B cell (primary cell): ENCODE measurements around the gene LZTFL1. TPM values are rescaled to one million over a fixed set of nuclear protein-coding genes. Genes with fewer than 3 reads are reported as not detected.
A peak's percentile ranks its signal among the peaks of the same experiment; 100 is the strongest.
"Not testable (repeated sequence)": the region's sequence is repeated elsewhere in the genome, so short reads cannot be mapped to it uniquely, and the experiment has no call there.

Experiments used
- ATAC-seq: fragments of 200-7000 bp; cut with Tn5 transposase; one replicate; pipeline ENCODE4 v1.10.0; 2021; ENCODE audit warnings: low read depth, mild to moderate bottlenecking, moderate number of reproducible peaks, moderate library complexity
- CTCF ChIA-PET: fragments of 350-600 bp; sonication (Branson Sonifier 250); formaldehyde crosslinking; loops from one replicate; lab custom pipeline; 2021; ENCODE audit warnings: antibody characterized with exemption, inconsistent platforms; lab: Charles Lee
- POLR2A ChIA-PET: fragments of 350-600 bp; sonication (Branson Sonifier 250); formaldehyde crosslinking; loops from one replicate; lab custom pipeline; 2021; ENCODE audit warnings: antibody characterized with exemption; lab: Charles Lee
- DNase-seq: peaks from one replicate; pipeline ENCODE4 v3.0.0; 2013
- H2AFZ ChIP-seq: 2 replicates; pipeline ENCODE4 v1.6.1; 2012; ENCODE audit warnings: mild to moderate bottlenecking, low read depth, low read length; ENCODE audit not compliant: insufficient read depth, poor library complexity, severe bottlenecking
- H3K27ac ChIP-seq, 2 donors: 1 replicate in 1 of 2; 2 replicates in 1 of 2; pipeline ENCODE4 v1.5.1; 2012 to 2013; ENCODE audit warnings: low read length in 2 of 2, mild to moderate bottlenecking in 2 of 2, moderate library complexity in 1 of 2
- H3K27me3 ChIP-seq, 4 experiments: fragments of 200-600 bp in 1 of 4; sonication (generic) in 1 of 4; replicated peaks in 1 of 4; 1 replicate in 2 of 4; 2 replicates in 2 of 4; pipeline versions ENCODE4 v1.6.1 to v1.7.0; 2013 to 2016; ENCODE audit warnings: low read length in 3 of 4, mild to moderate bottlenecking in 2 of 4, mixed read lengths in 1 of 4, moderate library complexity in 1 of 4; ENCODE audit not compliant: insufficient read depth in 4 of 4, control insufficient read depth in 3 of 4; ENCODE audit errors: control extremely low read depth in 1 of 4
- H3K36me3 ChIP-seq, 2 experiments: replicated peaks in 1 of 2; 1 replicate in 1 of 2; 2 replicates in 1 of 2; pipeline versions ENCODE4 v1.6.1 to v1.7.1; 2013; ENCODE audit warnings: low read length in 1 of 2; ENCODE audit not compliant: insufficient read depth in 2 of 2, control insufficient read depth in 1 of 2; ENCODE audit errors: control extremely low read depth in 1 of 2, extremely low read depth in 1 of 2
- H3K4me1 ChIP-seq, 2 donors: fragments of 200-600 bp in 1 of 2; sonication (generic) in 1 of 2; 1 replicate in 1 of 2; 2 replicates in 1 of 2; pipeline versions ENCODE4 v1.5.1 to v1.6.1; 2013 to 2017; ENCODE audit warnings: low read length in 2 of 2; ENCODE audit not compliant: control insufficient read depth in 2 of 2, insufficient read depth in 2 of 2
- H3K4me2 ChIP-seq: replicated peaks from 2 replicates; pipeline ENCODE3; 2012; ENCODE audit warnings: mild to moderate bottlenecking, low read depth, low read length; ENCODE audit not compliant: poor library complexity, severe bottlenecking
- H3K4me3 ChIP-seq, 5 experiments: fragments of 200-600 bp in 1 of 5; sonication (generic) in 1 of 5; 1 replicate in 3 of 5; 2 replicates in 2 of 5; pipeline versions ENCODE4 v1.5.1 to v1.7.0; 2011 to 2016; ENCODE audit warnings: low read length in 4 of 5, mild to moderate bottlenecking in 4 of 5, low read depth in 2 of 5, control low read depth in 1 of 5, moderate library complexity in 1 of 5; ENCODE audit not compliant: insufficient read depth in 1 of 5; ENCODE audit errors: control extremely low read depth in 1 of 5, extremely low read depth in 1 of 5
- H3K79me2 ChIP-seq: fragments of 200-600 bp; sonication (generic); one replicate; pipeline ENCODE4 v1.6.0; 2016; ENCODE audit warnings: low read length; ENCODE audit not compliant: control insufficient read depth, insufficient read depth
- H3K9ac ChIP-seq: fragments of 200-600 bp; sonication (generic); 2 replicates; pipeline ENCODE4 v1.6.1; 2017; ENCODE audit warnings: mild to moderate bottlenecking, low read length, moderate library complexity
- H3K9me3 ChIP-seq, 3 donors: one replicate each; pipeline versions ENCODE4 v1.6.1 to v1.7.1; 2013; ENCODE audit warnings: low read length in 2 of 3; ENCODE audit not compliant: control insufficient read depth in 2 of 3, insufficient read depth in 1 of 3; ENCODE audit errors: control extremely low read depth in 1 of 3
- H4K20me1 ChIP-seq: 2 replicates; pipeline ENCODE4 v1.6.0; 2012; ENCODE audit warnings: mild to moderate bottlenecking, low read length; ENCODE audit not compliant: insufficient read depth, control insufficient read depth, poor library complexity, severe bottlenecking
- H3K27ac Mint-ChIP-seq: one replicate; pipeline ENCODE4 v1.8.0; 2021; ENCODE audit warnings: mixed read lengths
- H3K27me3 Mint-ChIP-seq: one replicate; pipeline ENCODE4 v1.8.0; 2021; ENCODE audit warnings: mixed read lengths
- H3K4me1 Mint-ChIP-seq: one replicate; pipeline ENCODE4 v1.8.0; 2021; ENCODE audit warnings: mixed read lengths
- H3K4me3 Mint-ChIP-seq: one replicate; pipeline ENCODE4 v1.8.0; 2021; ENCODE audit warnings: mixed read lengths
- H3K9me3 Mint-ChIP-seq: one replicate; pipeline ENCODE4 v1.8.0; 2022; ENCODE audit warnings: mixed read lengths; ENCODE audit not compliant: insufficient read depth
- EZH2 ChIP-seq: IDR thresholded peaks from 2 replicates; pipeline ENCODE4 v1.6.1; 2012; ENCODE audit warnings: borderline replicate concordance, low read depth, mild to moderate bottlenecking, moderate library complexity, low read length; ENCODE audit not compliant: insufficient read depth, poor library complexity, severe bottlenecking
- WGBS: methylation state at CpG from one replicate; pipeline ENCODE4 v1.1.5; 2013; ENCODE audit warnings: missing lambda C conversion rate; ENCODE audit not compliant: insufficient coverage; 5-methylcytosine and 5-hydroxymethylcytosine counted together
- intact Hi-C: fragments of 100-400 bp; cut with micrococcal nuclease; formaldehyde crosslinking; loops from one replicate; pipeline ENCODE4 v1.10.0; 2022
- polyA plus RNA-seq: library from polyadenylated mRNA; depleted of rRNA; stranded (reverse); fragments of >200 nt; gene quantifications from 2 replicates; pipeline ENCODE4 v1.2.3, GENCODE V29; 2012
- total RNA-seq, 2 donors: library from RNA; stranded (reverse); fragments of 120-200 nt in 1 of 2; gene quantifications; 1 replicate in 1 of 2; 2 replicates in 1 of 2; pipeline versions ENCODE4 v1.2.3 to v1.2.4, GENCODE V29; 2013 to 2022
- TF ChIP-seq, protein P1 (sequence below): fragments of 200-600 bp; IDR thresholded peaks from one replicate; pipeline ENCODE4 v1.8.0; 2022; ENCODE audit warnings: antibody characterized with exemption, mild to moderate bottlenecking

LZTFL1 gene
- total and polyA plus RNA-seq, 2 donors (not counting 1 experiment from before 2014, with no cell fraction given), result 16.5 to 17.8 TPM

DNA sequence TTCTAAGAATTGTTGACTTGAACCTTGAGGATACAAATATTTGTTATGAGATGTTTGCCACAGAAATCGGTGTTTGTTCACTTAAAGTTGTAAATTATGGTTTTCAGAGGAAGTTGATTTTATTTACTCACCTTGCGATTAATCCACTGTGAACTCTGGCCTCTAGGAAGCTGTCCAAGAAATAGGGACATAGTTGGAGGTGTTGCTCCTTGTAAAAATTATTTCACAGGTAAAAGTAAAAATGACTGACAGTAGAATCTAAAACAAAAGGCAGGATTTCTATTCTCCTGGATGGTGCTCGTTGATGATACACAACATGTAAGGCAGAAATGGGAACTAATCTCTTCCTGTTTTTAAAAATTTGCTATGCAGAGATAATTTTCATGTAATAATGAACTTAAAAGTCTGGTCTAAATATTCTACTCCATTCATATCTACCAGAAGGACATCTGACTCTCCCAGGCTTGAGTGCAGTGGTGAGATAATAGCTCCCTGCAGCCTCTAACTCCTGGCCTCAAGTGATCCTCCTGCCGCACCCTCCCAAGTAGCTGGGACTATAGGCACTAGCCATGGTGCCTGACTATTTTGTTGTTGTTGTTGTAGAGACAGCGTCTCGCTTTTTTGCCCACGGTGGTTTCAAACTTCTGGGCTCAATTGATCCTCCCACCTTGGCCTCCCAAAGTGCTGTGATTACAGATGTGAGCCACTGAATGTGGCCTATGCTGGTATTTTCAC lies 17.1 kb upstream of the LZTFL1 start:
- no peaks in the 10 kb centered on the region for H3K79me2 ChIP-seq
- WGBS, result 100% methylated on average over 1 of the region's 7 CpGs
- H3K36me3 ChIP-seq, result no peaks in the 10 kb centered on the region
- TF ChIP-seq, protein P1, sequence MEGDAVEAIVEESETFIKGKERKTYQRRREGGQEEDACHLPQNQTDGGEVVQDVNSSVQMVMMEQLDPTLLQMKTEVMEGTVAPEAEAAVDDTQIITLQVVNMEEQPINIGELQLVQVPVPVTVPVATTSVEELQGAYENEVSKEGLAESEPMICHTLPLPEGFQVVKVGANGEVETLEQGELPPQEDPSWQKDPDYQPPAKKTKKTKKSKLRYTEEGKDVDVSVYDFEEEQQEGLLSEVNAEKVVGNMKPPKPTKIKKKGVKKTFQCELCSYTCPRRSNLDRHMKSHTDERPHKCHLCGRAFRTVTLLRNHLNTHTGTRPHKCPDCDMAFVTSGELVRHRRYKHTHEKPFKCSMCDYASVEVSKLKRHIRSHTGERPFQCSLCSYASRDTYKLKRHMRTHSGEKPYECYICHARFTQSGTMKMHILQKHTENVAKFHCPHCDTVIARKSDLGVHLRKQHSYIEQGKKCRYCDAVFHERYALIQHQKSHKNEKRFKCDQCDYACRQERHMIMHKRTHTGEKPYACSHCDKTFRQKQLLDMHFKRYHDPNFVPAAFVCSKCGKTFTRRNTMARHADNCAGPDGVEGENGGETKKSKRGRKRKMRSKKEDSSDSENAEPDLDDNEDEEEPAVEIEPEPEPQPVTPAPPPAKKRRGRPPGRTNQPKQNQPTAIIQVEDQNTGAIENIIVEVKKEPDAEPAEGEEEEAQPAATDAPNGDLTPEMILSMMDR, result no peak
- no peak for TF ChIP-seq EZH2
- DNase-seq (peak; percentile 32), ATAC-seq (no peak)
- H3K27me3 ChIP-seq, result no peaks in the 10 kb centered on the region
- peaks cover 11% of the 10 kb centered on the region for H3K9me3 Mint-ChIP-seq
- peaks cover 9 to 18% of the 10 kb centered on the region in 2 donors for H3K4me1 ChIP-seq
- peak overlapping the region in 2 of 5 experiments; percentile 6 to 27 for H3K4me3 ChIP-seq
- peaks cover 8% of the 10 kb centered on the region for H3K27me3 Mint-ChIP-seq
- H3K27ac Mint-ChIP-seq, result peak overlapping the region; percentile 92
- H3K27ac ChIP-seq, result peak overlapping the region; percentile 25 to 55
- CTCF ChIA-PET, result no interaction called here
- peak overlapping the region; percentile 25 for H3K9ac ChIP-seq
- H3K4me3 Mint-ChIP-seq, result peak overlapping the region; percentile 84
- no peaks in the 10 kb centered on the region for H4K20me1 ChIP-seq
- intact Hi-C loops, result no loop called here
- H2AFZ ChIP-seq, result peak overlapping the region; percentile 59
- H3K4me1 Mint-ChIP-seq, result peaks cover 27% of the 10 kb centered on the region
- H3K9me3 ChIP-seq, result peaks cover 0 to 9% (median 4%) of the 10 kb centered on the region in 3 donors
- H3K4me2 ChIP-seq, result peak overlapping the region; percentile 36
- POLR2A ChIA-PET, result no interaction called here

DNA sequence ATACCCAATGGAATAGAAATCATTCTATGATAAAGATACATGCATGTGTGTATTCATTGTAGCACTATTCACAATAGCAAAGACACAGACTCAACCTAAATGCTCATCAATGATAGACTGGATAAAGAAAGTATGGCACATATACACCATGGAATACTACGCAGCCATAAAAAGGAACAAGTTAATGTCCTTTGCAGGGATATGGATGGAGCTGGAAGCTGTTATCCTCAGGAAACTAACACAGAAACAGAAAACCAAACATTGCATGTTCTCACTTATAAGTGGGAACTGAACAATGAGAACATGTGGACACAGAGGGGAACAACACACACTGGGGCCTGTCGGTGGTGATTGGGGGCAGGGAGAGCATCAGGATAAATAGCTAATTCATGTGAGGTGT lies 15.1 kb upstream of the LZTFL1 start:
- ATAC-seq, H3K27ac ChIP-seq, POLR2A ChIA-PET, H3K9me3 ChIP-seq, DNase-seq, H3K27me3 Mint-ChIP-seq, H3K36me3 ChIP-seq, H2AFZ ChIP-seq, H3K9ac ChIP-seq, H3K4me3 ChIP-seq, H3K27ac Mint-ChIP-seq, H3K9me3 Mint-ChIP-seq, H3K4me2 ChIP-seq, H4K20me1 ChIP-seq, H3K27me3 ChIP-seq, H3K4me3 Mint-ChIP-seq, intact Hi-C loops, CTCF ChIA-PET, H3K79me2 ChIP-seq: not testable (repeated sequence)
- peaks cover 17 to 31% of the 10 kb centered on the region in 2 donors for H3K4me1 ChIP-seq
- WGBS, result 75% methylated on average over 1 of the region's 2 CpGs
- peaks cover 42% of the 10 kb centered on the region for H3K4me1 Mint-ChIP-seq

DNA sequence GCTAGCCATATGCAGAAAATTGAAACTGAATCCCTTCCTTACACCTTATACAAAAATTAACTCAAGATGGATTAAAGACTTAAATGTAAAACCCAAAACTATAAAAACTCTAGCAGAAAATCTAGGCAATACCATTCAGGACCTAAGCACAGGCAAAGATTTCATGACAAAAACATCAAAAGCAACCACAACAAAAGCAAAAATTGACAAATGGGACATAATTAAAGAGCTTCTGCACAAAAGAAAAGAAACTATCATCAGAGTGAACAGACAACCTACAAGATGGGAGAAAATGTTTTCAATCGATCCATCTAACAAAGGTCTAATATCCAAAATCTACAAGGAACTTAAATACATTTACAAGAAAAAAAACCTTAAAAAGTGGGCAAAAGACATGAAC lies 14.4 kb upstream of the LZTFL1 start:
- H3K4me2 ChIP-seq, H3K79me2 ChIP-seq, H2AFZ ChIP-seq, H3K27me3 Mint-ChIP-seq, H3K9me3 Mint-ChIP-seq, H4K20me1 ChIP-seq, intact Hi-C loops, H3K27me3 ChIP-seq, H3K9me3 ChIP-seq, H3K36me3 ChIP-seq, ATAC-seq, H3K9ac ChIP-seq, H3K4me3 Mint-ChIP-seq, H3K4me3 ChIP-seq, DNase-seq, H3K27ac ChIP-seq, POLR2A ChIA-PET, H3K27ac Mint-ChIP-seq: not testable (repeated sequence)
- H3K4me1 ChIP-seq, result peaks cover 17 to 29% of the 10 kb centered on the region in 2 donors
- CTCF ChIA-PET, result interaction anchor here (0.8 kb wide), 1 partner anchor 56 kb away, joined by 6 read pairs; no protein-coding TSS in a partner anchor
- peaks cover 42% of the 10 kb centered on the region for H3K4me1 Mint-ChIP-seq
- WGBS, result 100% methylated on average over 1 of the region's 1 CpG
